Trophoblast cell (in vitro differentiated cells and primary cell): ENCODE measurements around the gene YES1.

Source experiments
- DNase-seq, 2 donors: peaks; one replicate each; pipeline ENCODE4 v3.0.0-alpha.2; 2016
- H2AFZ ChIP-seq: 2 replicates; pipeline ENCODE4 v1.6.1; 2013; ENCODE audit warnings: low read length, moderate library complexity, mild to moderate bottlenecking; ENCODE audit not compliant: insufficient read depth, poor library complexity
- H2AK5ac ChIP-seq: 2 replicates; pipeline ENCODE4 v1.6.1; 2013; ENCODE audit warnings: mild to moderate bottlenecking, low read length
- H2BK120ac ChIP-seq: 2 replicates; pipeline ENCODE4 v1.6.1; 2013; ENCODE audit warnings: low read length, mild to moderate bottlenecking, moderate library complexity; ENCODE audit not compliant: insufficient read depth, poor library complexity
- H2BK12ac ChIP-seq: 2 replicates; pipeline ENCODE4 v1.6.1; 2013; ENCODE audit warnings: mild to moderate bottlenecking, low read length, moderate library complexity
- H2BK5ac ChIP-seq: 2 replicates; pipeline ENCODE4 v1.6.1; 2013; ENCODE audit warnings: low read length, low read depth, moderate library complexity, mild to moderate bottlenecking; ENCODE audit not compliant: poor library complexity
- H3K14ac ChIP-seq: 2 replicates; pipeline ENCODE4 v1.6.1; 2013; ENCODE audit warnings: mild to moderate bottlenecking, low read length
- H3K18ac ChIP-seq: 2 replicates; pipeline ENCODE4 v1.6.1; 2013; ENCODE audit warnings: mild to moderate bottlenecking, low read length
- H3K23ac ChIP-seq: 2 replicates; pipeline ENCODE4 v1.6.1; 2013; ENCODE audit warnings: low read length
- H3K27ac ChIP-seq: 2 replicates; pipeline ENCODE4 v1.5.1; 2013; ENCODE audit warnings: low read depth, mild to moderate bottlenecking, inconsistent platforms, low read length, moderate library complexity
- H3K27me3 ChIP-seq: 2 replicates; pipeline ENCODE4 v1.6.1; 2013; ENCODE audit warnings: inconsistent platforms, mild to moderate bottlenecking, low read length, moderate library complexity; ENCODE audit not compliant: insufficient read depth
- H3K36me3 ChIP-seq, 2 experiments: 1 replicate in 1 of 2; 2 replicates in 1 of 2; pipeline ENCODE4 v1.6.1; 2013; ENCODE audit warnings: low read length in 2 of 2, mild to moderate bottlenecking in 2 of 2, moderate library complexity in 1 of 2; ENCODE audit not compliant: insufficient read depth in 2 of 2, control insufficient read depth in 1 of 2
- H3K4ac ChIP-seq: 2 replicates; pipeline ENCODE4 v1.6.1; 2013; ENCODE audit warnings: low read depth, mild to moderate bottlenecking, low read length, moderate library complexity
- H3K4me1 ChIP-seq, 2 experiments: 1 replicate in 1 of 2; 2 replicates in 1 of 2; pipeline ENCODE4 v1.6.1; 2013; ENCODE audit warnings: low read length in 2 of 2, mild to moderate bottlenecking in 2 of 2, moderate library complexity in 1 of 2; ENCODE audit not compliant: insufficient read depth in 2 of 2, control insufficient read depth in 1 of 2
- H3K4me2 ChIP-seq: 2 replicates; pipeline ENCODE4 v1.6.1; 2013; ENCODE audit warnings: inconsistent platforms, mild to moderate bottlenecking, low read length, moderate library complexity
- H3K4me3 ChIP-seq: 2 replicates; pipeline ENCODE4 v1.5.1; 2013; ENCODE audit warnings: mild to moderate bottlenecking, low read depth, low read length, inconsistent platforms
- H3K79me1 ChIP-seq: one replicate; pipeline ENCODE4 v1.6.1; 2013; ENCODE audit warnings: low read length
- H3K79me2 ChIP-seq: 2 replicates; pipeline ENCODE4 v1.6.1; 2013; ENCODE audit warnings: low read length, mild to moderate bottlenecking; ENCODE audit not compliant: control insufficient read depth, insufficient read depth, poor library complexity
- H3K9ac ChIP-seq: 2 replicates; pipeline ENCODE4 v1.6.1; 2013; ENCODE audit warnings: mild to moderate bottlenecking, low read length
- H3K9me3 ChIP-seq: 2 replicates; pipeline ENCODE4 v1.6.1; 2013; ENCODE audit warnings: low read depth, mild to moderate bottlenecking, control low read depth, inconsistent platforms, low read length; ENCODE audit not compliant: insufficient read depth
- H4K12ac ChIP-seq: 2 replicates; pipeline ENCODE4 v1.6.1; 2013; ENCODE audit warnings: low read depth, mild to moderate bottlenecking, low read length, moderate library complexity
- H4K8ac ChIP-seq: 2 replicates; pipeline ENCODE4 v1.6.1; 2013; ENCODE audit warnings: low read depth, mild to moderate bottlenecking, low read length, moderate library complexity
- H4K91ac ChIP-seq: one replicate; pipeline ENCODE4 v1.6.1; 2013; ENCODE audit warnings: low read depth, mild to moderate bottlenecking, low read length, moderate library complexity
- WGBS: extraction: QIAGEN DNeasy Blood & Tissue Kit; methylation state at CpG from one replicate; pipeline ENCODE4 v1.1.7; 2013; ENCODE audit warnings: missing lambda C conversion rate; ENCODE audit not compliant: insufficient read length, insufficient coverage; ENCODE audit errors: extremely low coverage; 5-methylcytosine and 5-hydroxymethylcytosine counted together

The YES1 gene

DNA sequence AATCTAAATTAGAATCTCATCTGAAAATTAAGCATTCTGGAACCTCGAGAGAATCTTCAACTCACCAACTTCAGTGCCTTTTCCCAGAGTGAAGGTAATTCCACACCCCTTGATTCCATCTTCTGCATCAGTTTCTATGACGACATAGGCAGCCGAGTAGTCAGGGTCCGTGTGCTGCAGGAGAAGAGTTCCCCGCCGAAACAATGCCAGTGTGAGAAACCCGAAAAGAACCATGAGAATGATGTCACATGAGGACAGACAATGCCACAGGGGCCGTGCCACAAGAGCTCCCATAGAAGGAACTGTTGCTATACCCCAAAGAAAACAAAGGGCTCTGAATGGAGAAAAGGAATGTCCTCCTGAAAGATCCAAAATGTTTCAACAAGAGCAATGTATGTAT is 105.6 kb downstream of the YES1 start:
- Histone ChIP-seq H4K91ac (no peak overlapping the region), H2AK5ac (no peak overlapping the region), H3K4me1 (peaks cover 2% of the 10 kb centered on the region in 2 experiments), H4K12ac (no peak overlapping the region), H3K23ac (no peak overlapping the region), H3K4me3 (no peak overlapping the region), H3K27ac (no peak overlapping the region), H3K18ac (no peak overlapping the region), H3K9me3 (no peaks in the 10 kb centered on the region), H3K4ac (no peak overlapping the region), H2BK12ac (no peak overlapping the region), H3K14ac (no peak overlapping the region), H2BK5ac (no peak overlapping the region), H3K4me2 (no peak overlapping the region), H2BK120ac (no peak overlapping the region), H3K27me3 (no peaks in the 10 kb centered on the region), H2AFZ (no peak overlapping the region), H3K79me2 (no peaks in the 10 kb centered on the region), H3K36me3 (peaks cover 8 to 10% of the 10 kb centered on the region in 2 experiments), H3K9ac (no peak overlapping the region), H4K8ac (no peak overlapping the region), H3K79me1 (no peaks in the 10 kb centered on the region)
- no CpG with 5 or more reads among the region's 8 CpGs for WGBS
- DNase-seq, result no peak

DNA sequence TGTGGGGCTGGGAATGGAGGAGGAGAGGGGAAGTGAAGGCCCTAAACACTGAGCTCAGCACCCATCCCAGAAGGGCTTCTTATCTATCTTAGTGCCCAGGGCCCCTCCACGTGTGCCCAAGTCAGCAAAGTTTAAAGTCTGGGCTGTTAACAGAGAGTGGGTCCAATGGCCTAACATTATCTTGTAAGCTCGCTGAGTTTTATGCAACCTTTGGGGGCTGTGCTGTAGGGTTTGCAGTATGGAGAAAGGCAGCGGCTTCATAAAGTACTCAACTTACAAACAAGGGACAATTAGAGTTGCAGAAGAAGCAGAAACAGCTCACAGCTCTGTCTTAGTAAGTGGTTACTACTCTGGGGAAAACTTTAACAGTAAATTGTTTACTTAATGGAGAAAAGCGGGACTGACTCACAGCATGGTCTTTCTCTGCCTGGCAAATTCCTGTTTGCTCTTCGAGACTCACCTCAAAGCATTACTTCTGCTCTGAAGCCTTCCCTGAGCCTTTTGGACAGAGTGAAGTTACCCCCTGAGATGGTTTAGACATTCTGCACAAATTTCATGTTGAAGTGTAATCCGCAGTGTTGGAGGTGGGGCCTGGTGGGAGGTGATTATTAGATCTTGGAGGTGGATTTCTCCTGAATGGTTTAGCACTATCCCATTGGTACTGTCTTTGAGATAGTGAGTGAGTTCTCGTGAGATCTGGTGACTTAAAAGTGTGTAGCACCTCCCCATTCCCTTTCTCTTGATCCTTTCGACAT is 108.7 kb downstream of the YES1 start:
- Histone ChIP-seq H4K12ac (no peak overlapping the region), H3K4me2 (no peak overlapping the region), H3K79me2 (no peaks in the 10 kb centered on the region), H3K4me3 (no peak overlapping the region), H3K18ac (no peak overlapping the region), H3K14ac (no peak overlapping the region), H3K23ac (no peak overlapping the region), H4K8ac (no peak overlapping the region), H2AFZ (no peak overlapping the region), H2BK120ac (no peak overlapping the region), H3K4ac (no peak overlapping the region), H3K79me1 (no peaks in the 10 kb centered on the region), H3K9ac (no peak overlapping the region), H3K36me3 (peaks cover 6 to 7% of the 10 kb centered on the region in 2 experiments), H3K9me3 (no peaks in the 10 kb centered on the region), H4K91ac (no peak overlapping the region), H3K27me3 (no peaks in the 10 kb centered on the region), H3K4me1 (no peaks in the 10 kb centered on the region), H2BK12ac (no peak overlapping the region), H2AK5ac (no peak overlapping the region), H2BK5ac (no peak overlapping the region), H3K27ac (no peak overlapping the region)
- no CpG with 5 or more reads among the region's 8 CpGs for WGBS
- no peak for DNase-seq

DNA sequence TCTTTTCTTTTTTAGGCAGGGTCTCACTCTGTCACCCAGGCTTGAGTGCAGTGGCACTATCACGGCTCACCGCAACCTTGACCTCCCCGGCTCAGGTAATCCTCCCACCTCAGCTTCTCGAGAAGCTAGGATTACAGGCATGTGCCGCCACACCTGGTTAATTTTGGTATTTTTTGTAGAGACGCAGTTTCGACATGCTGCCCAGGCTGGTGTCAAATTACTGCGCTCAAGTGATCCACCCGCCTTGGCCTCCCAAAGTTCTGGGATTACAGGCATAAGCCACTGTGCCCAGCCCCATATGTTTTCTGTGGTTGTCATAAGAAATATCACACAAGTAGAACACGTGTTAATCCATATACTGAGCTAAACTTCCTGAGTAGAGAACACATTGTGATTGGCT is 114.2 kb downstream of the YES1 start:
- no peak overlapping the region for H3K23ac ChIP-seq
- no peak overlapping the region for H2AFZ ChIP-seq
- H3K9me3 ChIP-seq, result no peaks in the 10 kb centered on the region
- H3K4ac ChIP-seq, result no peak overlapping the region
- DNase-seq, result peak in 1 of 2 donors; percentile 18
- no peak overlapping the region for H3K14ac ChIP-seq
- H3K4me1 ChIP-seq, result no peaks in the 10 kb centered on the region
- H4K8ac ChIP-seq, result no peak overlapping the region
- H3K79me1 ChIP-seq, result no peaks in the 10 kb centered on the region
- H2AK5ac ChIP-seq, result no peak overlapping the region
- no peak overlapping the region for H2BK12ac ChIP-seq
- no peaks in the 10 kb centered on the region for H3K27me3 ChIP-seq
- no peak overlapping the region for H4K12ac ChIP-seq
- no peak overlapping the region for H3K27ac ChIP-seq
- no peaks in the 10 kb centered on the region for H3K79me2 ChIP-seq
- no peak overlapping the region for H3K18ac ChIP-seq
- H2BK120ac ChIP-seq, result no peak overlapping the region
- H4K91ac ChIP-seq, result no peak overlapping the region
- peaks cover 3 to 7% of the 10 kb centered on the region in 2 experiments for H3K36me3 ChIP-seq
- H2BK5ac ChIP-seq, result no peak overlapping the region
- H3K4me2 ChIP-seq, result no peak overlapping the region
- H3K9ac ChIP-seq, result no peak overlapping the region
- no CpG with 5 or more reads among the region's 10 CpGs for WGBS
- H3K4me3 ChIP-seq, result no peak overlapping the region

DNA sequence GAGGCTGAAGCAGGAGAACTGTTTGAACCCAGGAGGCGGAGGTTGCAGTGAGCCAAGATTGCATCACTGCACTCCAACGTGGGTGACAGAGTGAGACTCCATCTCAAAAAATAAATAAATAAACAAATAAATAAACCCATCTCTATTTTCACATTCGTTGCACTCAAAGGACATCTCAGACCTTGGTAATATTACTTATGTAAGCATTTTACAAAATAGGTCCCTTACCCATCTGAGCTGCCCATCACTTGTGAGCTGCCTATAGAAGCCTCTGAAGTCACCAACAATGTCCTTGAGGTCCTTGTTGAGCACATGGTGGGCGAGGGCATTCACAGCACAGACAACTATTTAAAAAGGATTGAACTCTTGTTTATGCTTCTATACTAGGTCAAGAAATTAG is 115.0 kb downstream of the YES1 start:
- Histone ChIP-seq H3K4me1 (no peaks in the 10 kb centered on the region), H3K27ac (no peak overlapping the region), H2AFZ (no peak overlapping the region), H3K23ac (no peak overlapping the region), H3K36me3 (peaks cover 6 to 10% of the 10 kb centered on the region in 2 experiments), H3K18ac (no peak overlapping the region), H2BK5ac (no peak overlapping the region), H3K79me1 (no peaks in the 10 kb centered on the region), H2AK5ac (no peak overlapping the region), H3K4me2 (no peak overlapping the region), H3K79me2 (no peaks in the 10 kb centered on the region), H3K14ac (no peak overlapping the region), H4K12ac (no peak overlapping the region), H2BK120ac (no peak overlapping the region), H3K9me3 (no peaks in the 10 kb centered on the region), H3K4me3 (no peak overlapping the region), H2BK12ac (no peak overlapping the region), H3K4ac (no peak overlapping the region), H3K9ac (no peak overlapping the region), H4K91ac (no peak overlapping the region), H4K8ac (no peak overlapping the region), H3K27me3 (no peaks in the 10 kb centered on the region)
- no peak for DNase-seq
- no CpG with 5 or more reads among the region's 4 CpGs for WGBS
